Hematopoietic multipotent progenitor cell treated with erythropoietin and hydrocortisone succinate and interleukin-3 and kit ligand, for 6 days (in vitro differentiated cells): Measurements from ENCODE around the gene RPL13.
"Not testable (repeated sequence)": the region's sequence is repeated elsewhere in the genome, so short reads cannot be mapped to it uniquely, and the experiment has no call there.

Experiments used
- DNase-seq: peaks from one replicate; pipeline ENCODE4 v3.0.0-alpha.2; 2015

The RPL13 gene

GRCh38 chr16:89581045-89581695 lies 20.7 kb downstream of the RPL13 start:
- no peak for DNase-seq

- no peak for DNase-seq
These were observed 21.5 kb downstream of the RPL13 start for GRCh38 chr16:89581861-89582563.

- DNase-seq, result no peak
These were observed 22.2 kb downstream of the RPL13 start for GRCh38 chr16:89582614-89583196.

GRCh38 chr16:89583197-89583894 lies 22.9 kb downstream of the RPL13 start:
- no peak for DNase-seq

- DNase-seq, result no peak
These were observed 23.6 kb downstream of the RPL13 start for GRCh38 chr16:89583895-89584644.

- DNase-seq, result no peak
These were observed 24.5 kb downstream of the RPL13 start for GRCh38 chr16:89584768-89585549.

- DNase-seq, result no peak
These were observed 25.7 kb downstream of the RPL13 start for GRCh38 chr16:89586218-89586617.

- DNase-seq, result no peak
These were observed 26.4 kb downstream of the RPL13 start for GRCh38 chr16:89586853-89587252.

GRCh38 chr16:89587676-89588075 lies 27.2 kb downstream of the RPL13 start:
- DNase-seq, result not testable (repeated sequence)

GRCh38 chr16:89588413-89589109 lies 28.1 kb downstream of the RPL13 start:
- no peak for DNase-seq

GRCh38 chr16:89589241-89589926 lies 28.9 kb downstream of the RPL13 start:
- DNase-seq, result no peak

- DNase-seq, result no peak
These were observed 33.4 kb downstream of the RPL13 start for GRCh38 chr16:89593841-89594240.

- DNase-seq, result no peak
These were observed 35.0 kb downstream of the RPL13 start for GRCh38 chr16:89595330-89596060.

GRCh38 chr16:89596061-89596689 lies 35.7 kb downstream of the RPL13 start:
- no peak for DNase-seq

- no peak for DNase-seq
These were observed 36.6 kb downstream of the RPL13 start for GRCh38 chr16:89596957-89597649.

- DNase-seq, result peak; percentile 56
These were observed 37.7 kb downstream of the RPL13 start for GRCh38 chr16:89598199-89598598.

GRCh38 chr16:89599451-89599858 lies 39.0 kb downstream of the RPL13 start:
- DNase-seq, result peak; percentile 45

GRCh38 chr16:89599902-89600301 lies 39.4 kb downstream of the RPL13 start:
- DNase-seq, result no peak

GRCh38 chr16:89600427-89600826 lies 39.9 kb downstream of the RPL13 start:
- no peak for DNase-seq
